Stimulated activated naive B cell treated with anti-CD40 and anti-IgM and Interleukin-4, amounts not matched to agents 10 μg/mL and 1 μg/mL and 100 μg/mL, for 72 hours (primary cell): Measurements from ENCODE around the gene EHF.
A peak's percentile ranks its signal among the peaks of the same experiment; 100 is the strongest.

Experiments used
- ATAC-seq, 2 donors: fragments of 150-1000 bp; cut with Tn5 transposase; replicated peaks; 2 replicates each; pipeline ENCODE4 v1.10.0; 2021; ENCODE audit warnings: moderate library complexity in 1 of 2
- DNase-seq: peaks from one replicate; pipeline ENCODE4 v3.0.0; 2021
- H3K27ac Mint-ChIP-seq: one replicate; pipeline ENCODE4 v1.8.0; 2022; ENCODE audit warnings: mild to moderate bottlenecking, mixed read lengths
- H3K27me3 Mint-ChIP-seq, 2 donors: one replicate each; pipeline ENCODE4 v1.8.0; 2022; ENCODE audit warnings: mixed read lengths in 2 of 2
- H3K36me3 Mint-ChIP-seq, 2 donors: one replicate each; pipeline ENCODE4 v1.8.0; 2022; ENCODE audit warnings: mixed read lengths in 2 of 2, mild to moderate bottlenecking in 1 of 2
- H3K4me1 Mint-ChIP-seq, 2 donors: one replicate each; pipeline ENCODE4 v1.8.0; 2022; ENCODE audit warnings: mixed read lengths in 2 of 2, mild to moderate bottlenecking in 1 of 2
- H3K4me3 Mint-ChIP-seq, 2 donors: one replicate each; pipeline ENCODE4 v1.8.0; 2022; ENCODE audit warnings: mild to moderate bottlenecking in 2 of 2, mixed read lengths in 2 of 2, moderate library complexity in 1 of 2
- H3K9me3 Mint-ChIP-seq, 2 donors: one replicate each; pipeline ENCODE4 v1.8.0; 2022; ENCODE audit warnings: mixed read lengths in 2 of 2, mild to moderate bottlenecking in 1 of 2

Gene EHF

DNA sequence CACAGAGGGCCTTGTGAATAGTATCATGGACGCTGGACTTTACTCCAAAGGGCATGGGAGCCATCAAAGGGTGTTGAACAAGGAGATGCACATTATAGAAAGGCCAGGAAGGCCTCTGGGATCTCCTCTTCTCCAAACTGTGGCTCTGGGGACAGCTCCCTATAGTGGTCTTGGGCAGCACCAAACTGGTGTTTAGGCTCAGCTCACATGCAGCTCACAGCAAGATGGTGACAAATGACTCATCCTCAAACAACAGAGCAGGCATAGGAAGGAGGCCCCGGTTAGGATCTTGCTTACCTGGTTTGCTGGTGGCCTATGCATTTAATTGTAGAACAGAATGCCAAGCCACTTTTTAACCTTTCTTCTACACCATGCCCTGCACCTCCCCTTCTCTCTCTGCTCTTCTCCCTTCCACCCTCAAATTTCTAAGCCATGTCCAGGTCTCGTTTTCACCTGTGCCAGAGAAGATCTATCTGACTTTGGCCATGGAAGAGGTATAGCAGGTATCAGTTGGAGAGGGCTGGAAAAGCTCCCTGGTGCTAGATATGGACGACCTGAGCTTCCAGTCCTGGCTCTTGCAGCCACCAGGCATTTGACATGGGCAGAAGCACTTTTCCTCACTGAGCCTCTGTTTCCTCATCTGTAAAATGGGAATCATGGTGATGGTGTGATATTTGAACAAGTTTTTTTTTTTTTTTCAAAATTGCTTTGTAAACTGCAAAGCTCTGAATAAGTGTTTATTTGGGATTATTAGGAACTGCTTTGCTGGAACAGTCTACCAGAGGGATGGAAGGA, 14.4 kb upstream of the EHF start:
- Mint-ChIP-seq H3K27me3 (peaks cover 10 to 22% of the 10 kb centered on the region in 2 donors), H3K4me3 (no peak overlapping the region), H3K36me3 (no peaks in the 10 kb centered on the region), H3K9me3 (no peaks in the 10 kb centered on the region), H3K27ac (no peak overlapping the region), H3K4me1 (peaks cover 10 to 17% of the 10 kb centered on the region in 2 donors)
- ATAC-seq (peak; percentile 49 to 58), DNase-seq (no peak)

DNA sequence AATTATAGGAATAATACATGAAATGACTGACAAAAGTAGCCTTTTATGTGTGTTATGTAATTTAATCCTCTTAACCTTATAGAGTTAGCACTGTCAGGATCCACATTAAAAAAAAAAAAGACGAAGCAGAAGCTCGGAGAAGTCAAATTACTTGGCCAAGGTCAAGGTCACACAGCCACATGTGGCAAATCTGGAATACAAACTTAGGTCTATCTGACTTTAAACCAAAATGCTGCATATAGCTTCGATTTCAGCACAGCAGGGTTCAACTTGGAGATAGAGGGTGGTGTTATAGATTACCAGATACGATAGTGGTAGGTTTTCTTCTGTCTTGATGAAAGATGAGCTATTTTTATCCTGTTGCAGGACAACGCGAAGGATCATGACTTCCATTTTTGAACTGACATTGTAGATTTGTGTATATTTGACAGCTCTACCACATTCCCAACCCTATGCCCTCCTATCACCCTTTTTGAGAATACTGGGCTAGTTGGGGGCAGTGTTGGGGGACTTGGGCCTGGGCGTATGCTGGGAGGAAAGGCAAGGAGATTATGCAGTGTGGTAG, 11.6 kb upstream of the EHF start:
- Mint-ChIP-seq H3K27ac (no peak overlapping the region), H3K36me3 (peaks cover 0 to 1% of the 10 kb centered on the region in 2 donors), H3K9me3 (no peaks in the 10 kb centered on the region), H3K27me3 (peaks cover 5% of the 10 kb centered on the region in 2 donors), H3K4me3 (no peak overlapping the region), H3K4me1 (peaks cover 27 to 45% of the 10 kb centered on the region in 2 donors)
- DNase-seq (no peak), ATAC-seq (no peak)

GRCh38 chr11:34609850-34610249, 11.0 kb upstream of the EHF start:
- no peak overlapping the region for H3K27ac Mint-ChIP-seq
- H3K27me3 Mint-ChIP-seq: peaks cover 5% of the 10 kb centered on the region in 2 donors
- peaks cover 0 to 1% of the 10 kb centered on the region in 2 donors for H3K36me3 Mint-ChIP-seq
- DNase-seq (no peak), ATAC-seq (no peak)
- peaks cover 33 to 50% of the 10 kb centered on the region in 2 donors for H3K4me1 Mint-ChIP-seq
- no peak overlapping the region for H3K4me3 Mint-ChIP-seq
- no peaks in the 10 kb centered on the region for H3K9me3 Mint-ChIP-seq

DNA sequence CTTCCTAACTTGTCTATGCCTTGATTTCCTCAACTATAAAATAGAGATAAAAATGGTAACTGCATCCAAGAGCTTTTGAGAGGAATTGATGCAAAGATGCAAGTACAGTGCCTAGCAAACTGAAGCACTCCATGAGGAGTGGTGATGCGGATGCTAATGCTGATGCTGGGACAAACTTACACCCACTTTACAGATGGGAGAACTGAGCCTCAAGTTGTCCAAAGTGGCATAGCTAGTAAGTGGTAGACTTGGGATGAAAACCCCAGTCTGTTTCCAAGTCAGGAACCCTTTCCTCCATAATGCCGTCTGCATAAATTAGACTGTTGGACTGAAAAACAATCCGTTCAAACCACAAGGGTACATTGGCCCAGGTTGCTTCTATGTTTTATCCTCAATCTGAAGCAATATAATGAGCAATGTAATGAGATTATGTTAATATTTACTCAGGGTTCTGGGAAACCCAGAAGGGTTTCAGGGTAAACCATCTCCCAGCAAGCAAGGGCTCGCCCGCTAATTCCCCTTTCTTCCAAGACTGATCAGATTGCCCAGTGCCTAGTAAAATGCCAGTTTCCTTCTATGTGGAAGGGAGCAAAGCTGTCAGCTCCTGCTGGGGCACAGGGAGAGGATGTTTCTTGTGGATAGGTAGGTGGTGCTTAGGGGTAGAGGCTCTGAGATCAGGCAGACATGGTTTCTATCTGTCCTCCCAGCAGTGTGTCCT, 10.4 kb upstream of the EHF start:
- DNase-seq (no peak), ATAC-seq (no peak)
- peaks cover 5% of the 10 kb centered on the region in 2 donors for H3K27me3 Mint-ChIP-seq
- H3K4me1 Mint-ChIP-seq: peaks cover 32 to 55% of the 10 kb centered on the region in 2 donors
- peak overlapping the region; percentile 7 for H3K27ac Mint-ChIP-seq
- H3K4me3 Mint-ChIP-seq: no peak overlapping the region
- no peaks in the 10 kb centered on the region for H3K9me3 Mint-ChIP-seq
- H3K36me3 Mint-ChIP-seq: peaks cover 0 to 1% of the 10 kb centered on the region in 2 donors

GRCh38 chr11:34613015-34613414, 7.9 kb upstream of the EHF start:
- peaks cover 5 to 11% of the 10 kb centered on the region in 2 donors for H3K27me3 Mint-ChIP-seq
- H3K4me1 Mint-ChIP-seq: peaks cover 27 to 42% of the 10 kb centered on the region in 2 donors
- ATAC-seq: peak; percentile 28 to 40
- H3K27ac Mint-ChIP-seq: peak overlapping the region; percentile 82
- H3K4me3 Mint-ChIP-seq: peak overlapping the region; percentile 18 to 58
- peaks cover 0 to 1% of the 10 kb centered on the region in 2 donors for H3K36me3 Mint-ChIP-seq
- H3K9me3 Mint-ChIP-seq: no peaks in the 10 kb centered on the region
- DNase-seq: no peak

- ATAC-seq (peak; percentile 90 to 92), DNase-seq (peak; percentile 56)
- Mint-ChIP-seq H3K36me3 (peaks cover 0 to 1% of the 10 kb centered on the region in 2 donors), H3K27me3 (peaks cover 0 to 11% of the 10 kb centered on the region in 2 donors), H3K4me1 (peaks cover 27 to 42% of the 10 kb centered on the region in 2 donors), H3K4me3 (peak overlapping the region; percentile 39 to 58), H3K9me3 (no peaks in the 10 kb centered on the region), H3K27ac (peak overlapping the region; percentile 82)
Measured at GRCh38 chr11:34613552-34614056, 7.3 kb upstream of the EHF start.

DNA sequence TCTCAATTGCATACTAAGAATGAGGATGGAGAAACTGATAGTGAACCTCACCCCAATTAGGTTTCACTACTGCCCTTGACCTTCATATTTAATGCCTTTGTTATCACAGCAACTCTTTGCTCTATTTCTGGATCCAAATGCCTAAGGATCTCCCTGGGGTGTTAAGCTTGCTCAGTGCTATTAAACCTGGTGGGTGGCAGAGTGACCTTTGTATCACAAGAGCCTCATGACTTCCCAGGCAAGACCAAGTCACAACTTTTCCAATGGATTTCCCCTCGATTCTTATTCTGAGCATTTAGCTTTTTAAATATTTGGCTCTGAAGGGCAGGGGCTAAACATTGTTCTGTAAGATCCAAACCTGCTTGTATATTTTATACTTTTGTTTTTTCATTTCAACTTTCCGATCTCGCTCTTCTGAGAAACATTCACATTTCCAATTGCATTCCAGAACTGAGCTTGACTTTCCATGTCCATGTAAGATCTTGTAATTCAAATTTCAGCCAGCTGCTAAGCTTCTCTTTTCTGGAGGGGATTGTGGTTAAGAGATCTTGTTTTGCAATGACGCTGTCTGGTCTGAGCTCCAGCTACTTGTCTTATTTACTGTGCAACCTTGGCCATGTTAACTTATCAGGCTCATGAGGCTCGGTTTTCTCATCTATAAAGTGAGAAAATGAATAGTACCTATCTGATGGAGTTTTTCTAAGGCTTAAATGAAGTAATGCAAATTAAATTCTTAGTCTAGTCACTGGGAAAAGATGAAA, 6.4 kb upstream of the EHF start:
- no peaks in the 10 kb centered on the region for H3K9me3 Mint-ChIP-seq
- peaks cover 0 to 1% of the 10 kb centered on the region in 2 donors for H3K36me3 Mint-ChIP-seq
- DNase-seq (no peak), ATAC-seq (peak; percentile 63 to 64)
- H3K4me1 Mint-ChIP-seq: peaks cover 27 to 47% of the 10 kb centered on the region in 2 donors
- H3K4me3 Mint-ChIP-seq: peak overlapping the region; percentile 53 to 69
- peaks cover 0 to 11% of the 10 kb centered on the region in 2 donors for H3K27me3 Mint-ChIP-seq
- H3K27ac Mint-ChIP-seq: peak overlapping the region; percentile 82

DNA sequence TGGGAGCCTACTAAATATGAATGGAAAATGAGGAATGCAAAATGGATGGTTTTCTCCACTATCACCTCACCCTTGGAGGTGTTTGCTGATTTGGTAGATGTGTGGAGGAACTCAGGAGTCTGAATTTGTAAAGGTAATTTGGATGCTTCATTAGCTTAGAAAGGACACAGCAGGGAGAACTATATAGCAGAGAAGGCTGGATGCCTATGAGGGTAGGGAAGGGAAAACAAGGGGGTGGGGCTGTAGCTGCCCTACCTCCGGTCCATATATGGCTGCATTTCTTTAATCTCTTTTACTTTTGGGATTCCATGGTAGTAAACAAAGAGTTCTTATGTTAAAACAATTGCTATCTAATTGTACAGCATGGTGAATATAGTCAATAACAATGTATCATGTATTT, 4.8 kb upstream of the EHF start:
- no peak overlapping the region for H3K4me3 Mint-ChIP-seq
- H3K27me3 Mint-ChIP-seq: peaks cover 0 to 11% of the 10 kb centered on the region in 2 donors
- ATAC-seq: no peak
- no peaks in the 10 kb centered on the region for H3K9me3 Mint-ChIP-seq
- no peak for DNase-seq
- H3K36me3 Mint-ChIP-seq: peaks cover 0 to 1% of the 10 kb centered on the region in 2 donors
- H3K27ac Mint-ChIP-seq: no peak overlapping the region
- peaks cover 37 to 60% of the 10 kb centered on the region in 2 donors for H3K4me1 Mint-ChIP-seq

DNA sequence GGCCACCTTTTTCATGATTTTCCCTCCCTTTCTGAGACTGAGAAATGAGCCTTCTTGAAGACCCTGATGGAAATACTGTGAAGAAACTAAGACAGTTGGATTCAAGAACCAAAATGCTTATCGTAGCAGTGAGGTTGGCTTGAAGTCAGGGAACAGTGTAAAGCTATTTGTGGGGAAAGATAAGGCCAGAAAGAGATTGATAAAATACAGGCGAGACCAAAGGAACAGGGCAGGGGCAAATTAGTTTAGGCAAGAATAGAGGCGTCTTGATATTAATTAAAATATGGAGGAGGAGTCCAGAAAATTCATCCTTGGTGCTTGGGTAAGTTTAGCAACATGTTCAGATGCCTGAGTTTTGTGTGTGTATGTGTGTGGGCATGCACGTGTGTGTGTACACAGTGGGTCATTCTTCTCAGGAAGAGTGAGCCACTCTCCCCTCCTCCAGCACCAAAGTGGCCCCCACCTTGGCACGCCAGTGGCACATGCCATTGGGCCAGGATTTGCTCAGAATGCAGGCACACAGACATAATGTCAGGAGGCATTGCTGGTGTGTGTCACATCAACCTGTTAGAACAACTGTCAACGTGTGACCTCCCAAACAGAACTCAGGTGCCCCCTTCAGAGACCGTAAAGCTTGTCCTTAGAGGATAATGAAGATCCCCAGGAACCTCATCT, 3.9 kb upstream of the EHF start:
- Mint-ChIP-seq H3K36me3 (peaks cover 0 to 1% of the 10 kb centered on the region in 2 donors), H3K27ac (no peak overlapping the region), H3K27me3 (peaks cover 6 to 11% of the 10 kb centered on the region in 2 donors), H3K9me3 (no peaks in the 10 kb centered on the region), H3K4me3 (no peak overlapping the region), H3K4me1 (peaks cover 33 to 53% of the 10 kb centered on the region in 2 donors)
- ATAC-seq: no peak
- DNase-seq: no peak

DNA sequence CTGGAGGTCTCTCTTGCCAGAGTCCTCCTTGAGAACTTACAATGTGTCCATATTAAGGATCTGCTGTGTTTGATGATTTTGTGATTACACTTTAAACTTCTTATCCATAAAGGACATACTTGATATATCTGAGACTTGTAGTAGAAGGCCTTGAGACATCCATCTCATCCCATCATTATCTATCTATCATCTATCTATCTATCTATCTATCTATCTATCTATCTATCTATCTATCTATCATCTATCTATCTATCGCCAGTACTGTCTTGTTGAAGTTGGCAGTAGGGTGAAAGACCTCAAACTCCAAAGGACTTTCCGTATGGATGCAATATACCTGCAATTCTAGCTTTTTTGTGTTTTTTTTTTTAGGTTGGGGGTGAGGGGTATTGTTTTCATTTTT, 2.5 kb upstream of the EHF start:
- H3K27ac Mint-ChIP-seq: no peak overlapping the region
- ATAC-seq (no peak), DNase-seq (no peak)
- no peaks in the 10 kb centered on the region for H3K9me3 Mint-ChIP-seq
- peaks cover 22 to 38% of the 10 kb centered on the region in 2 donors for H3K4me1 Mint-ChIP-seq
- H3K27me3 Mint-ChIP-seq: peaks cover 14 to 19% of the 10 kb centered on the region in 2 donors
- no peak overlapping the region for H3K4me3 Mint-ChIP-seq
- no peaks in the 10 kb centered on the region for H3K36me3 Mint-ChIP-seq

DNA sequence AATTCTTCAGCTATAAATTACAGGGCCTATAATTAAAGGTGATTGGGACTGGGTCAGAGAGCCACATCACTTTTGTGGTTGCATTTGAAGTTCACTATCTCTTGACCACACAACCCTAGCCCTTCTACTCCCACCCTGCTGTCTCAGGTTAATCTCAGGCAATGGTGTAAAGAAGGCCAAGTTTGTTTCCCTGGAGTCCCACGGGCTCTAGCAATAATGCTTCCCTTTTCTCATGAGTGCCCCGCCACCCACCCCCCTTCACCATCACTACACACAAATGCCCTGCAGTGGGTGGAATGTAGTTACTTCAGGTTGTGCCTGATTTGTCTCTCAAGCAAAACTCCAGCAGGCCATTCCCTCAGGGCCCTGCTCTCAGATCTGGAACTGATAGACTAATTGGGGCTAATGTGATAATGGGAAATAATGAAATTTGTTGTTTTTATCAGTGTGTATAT, 1.8 kb upstream of the EHF start:
- peaks cover 14 to 25% of the 10 kb centered on the region in 2 donors for H3K27me3 Mint-ChIP-seq
- no peak overlapping the region for H3K27ac Mint-ChIP-seq
- ATAC-seq (no peak), DNase-seq (no peak)
- peaks cover 0 to 2% of the 10 kb centered on the region in 2 donors for H3K9me3 Mint-ChIP-seq
- no peak overlapping the region for H3K4me3 Mint-ChIP-seq
- H3K36me3 Mint-ChIP-seq: no peaks in the 10 kb centered on the region
- H3K4me1 Mint-ChIP-seq: peaks cover 20 to 32% of the 10 kb centered on the region in 2 donors

- Mint-ChIP-seq H3K27ac (peak overlapping the region; percentile 51), H3K4me1 (peaks cover 12 to 20% of the 10 kb centered on the region in 2 donors), H3K4me3 (no peak overlapping the region), H3K36me3 (no peaks in the 10 kb centered on the region), H3K9me3 (peaks cover 0 to 2% of the 10 kb centered on the region in 2 donors), H3K27me3 (peaks cover 15 to 28% of the 10 kb centered on the region in 2 donors)
- ATAC-seq: peak; percentile 78 to 79
- DNase-seq: no peak
Measured at GRCh38 chr11:34620202-34620601, 691 bp upstream of the EHF start.

- H3K4me1 Mint-ChIP-seq: peaks cover 16 to 18% of the 10 kb centered on the region in 2 donors
- ATAC-seq: no peak
- no peak for DNase-seq
- no peak overlapping the region for H3K4me3 Mint-ChIP-seq
- H3K9me3 Mint-ChIP-seq: peaks cover 0 to 2% of the 10 kb centered on the region in 2 donors
- no peak overlapping the region for H3K27ac Mint-ChIP-seq
- no peaks in the 10 kb centered on the region for H3K36me3 Mint-ChIP-seq
- peaks cover 28 to 37% of the 10 kb centered on the region in 2 donors for H3K27me3 Mint-ChIP-seq
Measured at GRCh38 chr11:34621876-34622275, 983 bp downstream of the EHF start.
